ENCODE data around the gene FLOT2.
"Not testable (repeated sequence)": the region's sequence is repeated elsewhere in the genome, so short reads cannot be mapped to it uniquely, and the experiment has no call there.

Gene FLOT2

DNA sequence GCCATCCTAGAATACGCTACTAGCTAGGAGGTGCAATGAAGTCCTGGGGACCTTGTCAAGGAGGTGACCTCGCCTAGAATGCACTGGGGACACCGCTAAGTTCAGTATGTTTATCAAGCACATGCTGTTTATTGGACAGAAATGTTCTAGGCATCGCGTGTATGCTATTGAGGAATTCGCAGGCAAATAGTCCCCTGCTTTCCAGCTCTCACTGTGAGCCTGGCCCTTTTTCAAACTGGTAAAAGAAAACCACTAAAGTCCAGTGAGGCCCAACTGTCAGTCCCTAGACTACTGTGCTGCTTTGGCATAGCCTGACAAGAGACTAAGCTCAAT, 53.8 kb downstream of the FLOT2 start:
- no peak for DNase-seq (ENCODE audit: low spot score)

DNA sequence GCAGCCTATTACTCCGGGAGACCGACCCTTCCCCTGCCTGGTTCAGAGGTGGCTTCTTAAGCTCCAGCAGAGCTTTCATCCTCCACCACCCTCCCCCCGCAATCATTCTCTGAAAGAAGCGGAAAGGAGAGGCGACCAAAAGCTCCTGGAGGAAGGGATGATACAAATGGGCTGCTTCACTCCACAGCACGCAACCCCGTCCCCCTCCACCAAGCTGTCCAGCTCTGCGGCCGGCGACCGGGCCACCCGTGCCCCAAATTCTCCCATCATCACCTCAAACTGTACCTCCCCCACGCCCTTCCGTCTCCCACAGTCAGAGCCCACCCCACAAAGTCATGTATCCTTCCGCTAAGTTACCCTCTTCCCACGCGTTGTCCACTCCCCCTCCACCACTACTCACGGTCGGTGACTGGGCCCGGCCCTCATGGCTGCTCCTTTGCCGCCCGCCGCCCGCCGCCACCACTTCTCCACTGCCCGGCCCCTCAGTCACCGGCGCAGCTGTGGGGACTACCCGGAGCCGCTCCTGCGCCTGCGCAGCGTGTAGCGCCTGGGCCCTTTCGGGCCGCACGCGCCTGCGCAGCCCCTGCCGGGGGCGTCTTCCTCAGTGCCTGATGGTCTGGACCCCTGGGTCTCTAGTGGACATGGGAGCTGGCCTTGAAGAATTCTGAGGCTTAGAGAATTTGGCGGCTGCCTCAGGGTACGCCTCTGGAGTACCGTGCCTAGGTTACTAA, 55.1 kb downstream of the FLOT2 start, which contains the start of gene FAM222B:
Gene FAM222B, minus strand, starts transcription at position 509 of the 731 bp plus-strand sequence. CDS start 76,123 bp downstream, outside the sequence.
- peak; percentile 98 for DNase-seq (ENCODE audit: low spot score)

DNA sequence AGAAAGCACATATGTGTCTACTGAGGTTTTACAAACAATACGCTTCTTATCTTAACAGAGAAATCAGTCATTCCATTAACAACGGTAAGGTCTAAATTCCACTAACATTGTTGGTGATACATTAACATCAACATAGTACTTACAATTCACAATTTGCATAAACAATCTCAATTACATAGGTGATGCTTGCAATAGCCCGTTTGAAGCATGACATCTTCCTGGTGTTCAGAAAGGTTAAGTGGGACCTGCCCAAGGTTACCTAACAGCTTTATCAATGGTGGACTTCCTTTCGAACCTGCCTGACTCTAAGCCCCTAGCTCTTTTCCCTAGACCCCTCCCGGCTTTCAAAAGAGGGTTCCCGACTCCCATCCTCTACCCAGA, 55.6 kb downstream of the FLOT2 start:
- peak; percentile 39 for DNase-seq (ENCODE audit: low spot score)

DNA sequence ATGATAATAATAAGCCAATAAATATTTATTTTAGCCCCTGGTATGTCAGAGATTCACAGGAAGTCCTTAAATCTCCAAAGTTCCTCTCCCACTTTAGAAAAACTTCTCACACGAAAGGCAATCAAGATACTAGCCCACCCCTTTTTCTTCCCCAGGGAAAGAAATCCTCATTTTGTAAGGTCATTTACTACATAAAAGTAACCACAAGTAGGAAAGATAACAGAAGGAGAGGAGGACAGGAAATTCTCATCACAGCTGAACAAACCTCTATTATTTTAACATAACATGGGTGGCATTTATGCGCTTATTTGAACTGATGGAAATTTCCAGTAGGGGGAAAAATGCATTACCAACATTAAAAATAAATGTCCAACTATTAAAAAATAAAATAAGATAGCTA, 58.3 kb downstream of the FLOT2 start:
- DNase-seq (ENCODE audit: low spot score): no peak

DNA sequence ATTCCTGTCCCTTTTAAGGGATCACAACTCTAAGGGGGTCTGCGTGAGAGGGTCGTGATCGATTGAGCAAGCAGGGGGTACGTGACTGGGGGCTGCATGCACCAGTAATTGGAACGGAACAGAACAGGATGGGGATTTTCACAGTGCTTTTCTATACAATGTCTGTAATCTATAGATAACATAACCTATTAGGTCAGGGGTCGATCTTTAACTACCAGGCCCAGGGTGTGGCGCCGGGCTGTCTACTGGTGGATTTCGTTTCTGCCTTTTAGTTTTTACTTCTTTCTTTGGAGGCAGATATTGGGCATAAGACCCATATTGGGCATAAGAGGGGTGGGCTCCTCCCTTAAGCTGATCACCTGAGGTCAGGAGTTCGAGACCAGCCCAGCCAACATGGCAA, 61.0 kb downstream of the FLOT2 start:
- DNase-seq (ENCODE audit: low spot score): not testable (repeated sequence)

DNA sequence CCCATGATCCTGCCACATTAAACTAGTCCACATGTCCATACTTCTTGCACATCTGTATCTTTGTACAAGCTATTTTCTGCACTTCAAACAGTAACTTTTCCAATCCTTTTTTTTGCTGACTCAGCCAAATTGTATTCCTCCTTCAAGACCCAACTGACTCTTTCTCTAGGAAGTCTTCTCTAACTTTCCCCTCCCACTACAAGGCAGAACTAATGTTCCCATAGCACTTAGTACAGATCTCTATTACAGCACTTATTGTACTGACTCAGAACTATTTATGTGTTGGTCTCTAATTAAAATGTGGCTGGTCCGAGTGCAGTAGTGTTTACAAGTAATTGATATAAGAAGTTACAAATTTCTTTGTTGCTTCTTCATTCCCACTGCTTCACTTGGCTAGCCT, 63.1 kb downstream of the FLOT2 start:
- DNase-seq (ENCODE audit: low spot score): no peak
